Endothelial cell (in vitro differentiated cells): ENCODE data around the gene RNF10. TPM values are rescaled to one million over a fixed set of nuclear protein-coding genes. Genes with fewer than 3 reads are reported as not detected.

Source experiments
- DNase-seq: peaks from one replicate; pipeline ENCODE4 v3.0.0; 2021; ENCODE audit warnings: low spot score
- H3K27ac Mint-ChIP-seq: one replicate; pipeline ENCODE4 v1.8.0; 2021; ENCODE audit warnings: mixed read lengths, inconsistent platforms; ENCODE audit not compliant: unreplicated experiment
- H3K27me3 Mint-ChIP-seq: one replicate; pipeline ENCODE4 v1.8.0; 2021; ENCODE audit warnings: mild to moderate bottlenecking, moderate library complexity, mixed read lengths, inconsistent platforms; ENCODE audit not compliant: unreplicated experiment
- H3K36me3 Mint-ChIP-seq: one replicate; pipeline ENCODE4 v1.8.0; 2021; ENCODE audit warnings: mild to moderate bottlenecking, low read depth, mixed read lengths, inconsistent platforms; ENCODE audit not compliant: unreplicated experiment
- H3K4me1 Mint-ChIP-seq: one replicate; pipeline ENCODE4 v1.8.0; 2021; ENCODE audit warnings: mild to moderate bottlenecking, mixed read lengths, inconsistent platforms; ENCODE audit not compliant: unreplicated experiment
- H3K4me3 Mint-ChIP-seq: one replicate; pipeline ENCODE4 v1.8.0; 2021; ENCODE audit warnings: mild to moderate bottlenecking, mixed read lengths, inconsistent platforms; ENCODE audit not compliant: unreplicated experiment
- H3K9me3 Mint-ChIP-seq: one replicate; pipeline ENCODE4 v1.8.0; 2021; ENCODE audit warnings: mixed read lengths, inconsistent platforms; ENCODE audit not compliant: unreplicated experiment
- CTCF ChIP-seq: fragments of 200-600 bp; sonication (generic); IDR thresholded peaks from one replicate; pipeline ENCODE4 v1.5.0; 2021; ENCODE audit warnings: antibody characterized with exemption; ENCODE audit not compliant: unreplicated experiment
- total RNA-seq: library from RNA; stranded (reverse); fragmentation: NEBNext Ultra II Directional; extraction: Animal tissue kit (Norgen Biotek cat#: 25700); gene quantifications from one replicate; pipeline ENCODE4 v1.2.1, GENCODE V29; 2021; ENCODE audit not compliant: unreplicated experiment

RNF10 gene
- total RNA-seq, 1 donor from 2014 or later = 157 TPM

GRCh38 chr12:120542166-120542565, 8.0 kb downstream of the RNF10 start:
- TF ChIP-seq CTCF = no peak
- no peak for DNase-seq
- Mint-ChIP-seq H3K27ac (no peak overlapping the region), H3K9me3 (no peaks in the 10 kb centered on the region), H3K4me1 (peaks cover 18% of the 10 kb centered on the region), H3K27me3 (no peaks in the 10 kb centered on the region), H3K36me3 (peaks cover 3% of the 10 kb centered on the region), H3K4me3 (no peak overlapping the region)

DNA sequence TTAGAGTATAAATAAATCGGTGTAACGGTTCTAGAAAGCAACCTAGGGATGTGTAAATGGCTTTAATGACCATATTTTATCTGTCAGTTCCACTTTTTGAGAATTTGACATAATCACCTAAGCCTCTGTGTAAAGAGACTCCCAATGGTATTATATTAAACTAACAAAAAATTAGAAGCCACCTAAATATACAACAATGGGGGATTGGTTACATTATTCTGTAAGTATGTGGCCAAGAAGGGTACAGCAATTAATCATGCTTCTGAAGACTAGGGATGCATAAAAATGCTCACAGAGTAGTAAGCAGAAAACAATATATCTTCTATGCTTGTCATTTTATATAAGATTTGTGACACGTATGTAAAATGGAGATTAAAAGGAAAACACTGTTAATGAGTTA, 10.5 kb downstream of the RNF10 start:
- Mint-ChIP-seq H3K27ac (no peak overlapping the region), H3K36me3 (no peaks in the 10 kb centered on the region), H3K27me3 (no peaks in the 10 kb centered on the region), H3K4me3 (no peak overlapping the region), H3K9me3 (no peaks in the 10 kb centered on the region), H3K4me1 (peaks cover 3% of the 10 kb centered on the region)
- no peak for TF ChIP-seq CTCF
- no peak for DNase-seq

DNA sequence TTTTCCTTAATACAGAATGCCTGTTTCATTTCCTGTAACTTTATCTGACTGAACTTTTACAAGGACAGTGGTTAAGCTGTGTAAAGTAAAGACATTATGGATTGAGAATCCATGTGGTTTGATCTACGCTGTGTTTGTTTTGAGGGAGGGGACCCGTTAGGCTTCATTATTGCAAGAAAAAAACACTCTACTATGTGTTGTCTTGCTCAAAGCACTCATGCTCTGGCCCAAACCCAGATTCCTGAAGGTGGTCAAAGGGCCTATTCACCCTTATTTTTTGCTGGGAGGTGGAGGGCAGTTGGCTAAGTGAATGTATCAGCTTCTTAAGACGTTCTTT, 11.9 kb downstream of the RNF10 start:
- no peaks in the 10 kb centered on the region for H3K9me3 Mint-ChIP-seq
- no peaks in the 10 kb centered on the region for H3K27me3 Mint-ChIP-seq
- no peak for TF ChIP-seq CTCF
- no peak overlapping the region for H3K27ac Mint-ChIP-seq
- no peaks in the 10 kb centered on the region for H3K4me1 Mint-ChIP-seq
- no peak for DNase-seq
- no peak overlapping the region for H3K4me3 Mint-ChIP-seq
- H3K36me3 Mint-ChIP-seq = no peaks in the 10 kb centered on the region

DNA sequence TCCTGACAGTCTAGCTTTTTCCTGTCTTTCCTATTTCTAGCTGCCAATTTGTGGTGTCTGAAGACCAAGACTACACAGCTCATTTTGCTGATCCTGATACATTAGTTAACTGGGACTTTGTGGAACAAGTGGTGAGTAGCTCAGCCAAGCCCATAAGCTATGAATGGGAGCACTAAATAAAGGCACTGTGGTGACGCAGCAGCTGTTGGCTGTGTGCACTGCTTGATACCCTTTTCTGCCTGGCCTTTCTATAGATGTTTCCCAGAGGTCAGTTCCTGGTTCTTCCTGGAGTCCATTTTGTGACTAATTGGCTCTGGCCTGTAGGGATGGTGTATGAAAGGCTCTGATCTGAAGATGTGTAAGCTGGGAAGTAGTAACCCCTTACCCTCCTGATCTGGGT, 20.5 kb downstream of the RNF10 start:
- no peaks in the 10 kb centered on the region for H3K27me3 Mint-ChIP-seq
- H3K4me1 Mint-ChIP-seq = no peaks in the 10 kb centered on the region
- TF ChIP-seq CTCF = no peak
- H3K9me3 Mint-ChIP-seq = no peaks in the 10 kb centered on the region
- peak overlapping the region; percentile 52 for H3K27ac Mint-ChIP-seq
- peaks cover 24% of the 10 kb centered on the region for H3K36me3 Mint-ChIP-seq
- H3K4me3 Mint-ChIP-seq = no peak overlapping the region
- no peak for DNase-seq

GRCh38 chr12:120557589-120557988, 23.4 kb downstream of the RNF10 start:
- H3K9me3 Mint-ChIP-seq = no peaks in the 10 kb centered on the region
- H3K4me3 Mint-ChIP-seq = no peak overlapping the region
- no peak for DNase-seq
- H3K27me3 Mint-ChIP-seq = no peaks in the 10 kb centered on the region
- H3K4me1 Mint-ChIP-seq = no peaks in the 10 kb centered on the region
- H3K27ac Mint-ChIP-seq = no peak overlapping the region
- peaks cover 33% of the 10 kb centered on the region for H3K36me3 Mint-ChIP-seq
- no peak for TF ChIP-seq CTCF
